ENCODE measurements around the gene DDX42.
A peak's percentile ranks its signal among the peaks of the same experiment; 100 is the strongest.

DDX42 gene

GRCh38 chr17:63822537-63822936, 48.6 kb downstream of the DDX42 start:
- Histone ChIP-seq H3K9ac (ENCODE audit: low read depth, low read length) (no peak overlapping the region), H3K4me2 (ENCODE audit: insufficient read depth, low read length) (no peak overlapping the region), H2AFZ (ENCODE audit: low read depth, low read length) (no peak overlapping the region), H3K79me2 (ENCODE audit: insufficient read depth, low read length) (peaks cover 36% of the 10 kb centered on the region), H3K4me3 (ENCODE audit: low read depth in 1 of 2, low read length in 2 of 2) (no peak overlapping the region), H3K36me3 (ENCODE audit: insufficient read depth, low read length) (peaks cover 81% of the 10 kb centered on the region), H3K9me3 (ENCODE audit: insufficient read depth, low read length, severe bottlenecking) (no peaks in the 10 kb centered on the region), H4K20me1 (ENCODE audit: insufficient read depth, low read length) (peaks cover 33% of the 10 kb centered on the region), H3K4me1 (ENCODE audit: insufficient read depth, low read length) (peaks cover 20% of the 10 kb centered on the region), H3K27ac (ENCODE audit: low read length) (no peak overlapping the region), H3K27me3 (ENCODE audit: insufficient read depth, low read length, poor library complexity) (no peaks in the 10 kb centered on the region)
- TF ChIP-seq, protein P1, sequence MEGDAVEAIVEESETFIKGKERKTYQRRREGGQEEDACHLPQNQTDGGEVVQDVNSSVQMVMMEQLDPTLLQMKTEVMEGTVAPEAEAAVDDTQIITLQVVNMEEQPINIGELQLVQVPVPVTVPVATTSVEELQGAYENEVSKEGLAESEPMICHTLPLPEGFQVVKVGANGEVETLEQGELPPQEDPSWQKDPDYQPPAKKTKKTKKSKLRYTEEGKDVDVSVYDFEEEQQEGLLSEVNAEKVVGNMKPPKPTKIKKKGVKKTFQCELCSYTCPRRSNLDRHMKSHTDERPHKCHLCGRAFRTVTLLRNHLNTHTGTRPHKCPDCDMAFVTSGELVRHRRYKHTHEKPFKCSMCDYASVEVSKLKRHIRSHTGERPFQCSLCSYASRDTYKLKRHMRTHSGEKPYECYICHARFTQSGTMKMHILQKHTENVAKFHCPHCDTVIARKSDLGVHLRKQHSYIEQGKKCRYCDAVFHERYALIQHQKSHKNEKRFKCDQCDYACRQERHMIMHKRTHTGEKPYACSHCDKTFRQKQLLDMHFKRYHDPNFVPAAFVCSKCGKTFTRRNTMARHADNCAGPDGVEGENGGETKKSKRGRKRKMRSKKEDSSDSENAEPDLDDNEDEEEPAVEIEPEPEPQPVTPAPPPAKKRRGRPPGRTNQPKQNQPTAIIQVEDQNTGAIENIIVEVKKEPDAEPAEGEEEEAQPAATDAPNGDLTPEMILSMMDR (IDR thresholded peaks at IDR 0.05; ENCODE audit: borderline replicate concordance, extremely low read depth, low read length, poor library complexity, severe bottlenecking), result no peak
- ATAC-seq (ENCODE audit: insufficient read depth, low read depth) (no peak), DNase-seq (no peak)

- Histone ChIP-seq H3K27me3 (ENCODE audit: insufficient read depth, low read length, poor library complexity) (no peaks in the 10 kb centered on the region), H3K36me3 (ENCODE audit: insufficient read depth, low read length) (peaks cover 73% of the 10 kb centered on the region), H2AFZ (ENCODE audit: low read depth, low read length) (no peak overlapping the region), H3K79me2 (ENCODE audit: insufficient read depth, low read length) (peaks cover 49% of the 10 kb centered on the region), H3K9me3 (ENCODE audit: insufficient read depth, low read length, severe bottlenecking) (no peaks in the 10 kb centered on the region), H3K9ac (ENCODE audit: low read depth, low read length) (no peak overlapping the region), H3K4me3 (ENCODE audit: low read depth in 1 of 2, low read length in 2 of 2) (no peak overlapping the region), H3K4me1 (ENCODE audit: insufficient read depth, low read length) (peaks cover 29% of the 10 kb centered on the region), H3K4me2 (ENCODE audit: insufficient read depth, low read length) (no peak overlapping the region), H3K27ac (ENCODE audit: low read length) (no peak overlapping the region), H4K20me1 (ENCODE audit: insufficient read depth, low read length) (peaks cover 29% of the 10 kb centered on the region)
- ATAC-seq (ENCODE audit: insufficient read depth, low read depth) (no peak), DNase-seq (no peak)
- TF ChIP-seq, protein P1 (IDR thresholded peaks at IDR 0.05; ENCODE audit: borderline replicate concordance, extremely low read depth, low read length, poor library complexity, severe bottlenecking), result no peak
Measured at GRCh38 chr17:63823659-63824331, 49.8 kb downstream of the DDX42 start.

DNA sequence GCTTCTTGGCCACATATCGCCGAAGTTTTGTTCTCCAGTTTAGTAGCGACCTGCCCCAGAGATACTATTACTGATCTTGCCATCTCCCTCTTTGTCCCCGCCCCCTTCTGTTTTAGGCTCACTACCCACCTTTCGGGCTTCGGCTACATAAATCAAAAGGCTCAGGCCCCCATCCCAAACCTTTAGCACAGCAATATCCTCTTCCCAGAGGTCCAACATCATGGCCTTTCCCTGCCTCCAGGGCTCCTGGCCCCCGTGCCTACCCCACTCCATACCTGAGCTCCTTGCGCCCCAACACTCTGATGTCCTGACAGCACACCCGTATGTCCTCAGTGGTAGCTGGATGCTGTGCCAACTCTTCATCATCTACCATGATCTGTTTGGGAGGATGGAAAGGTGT, 50.4 kb downstream of the DDX42 start:
- Histone ChIP-seq H3K36me3 (ENCODE audit: insufficient read depth, low read length) (peaks cover 73% of the 10 kb centered on the region), H3K9me3 (ENCODE audit: insufficient read depth, low read length, severe bottlenecking) (no peaks in the 10 kb centered on the region), H3K4me3 (ENCODE audit: low read depth in 1 of 2, low read length in 2 of 2) (no peak overlapping the region), H3K27ac (ENCODE audit: low read length) (no peak overlapping the region), H3K27me3 (ENCODE audit: insufficient read depth, low read length, poor library complexity) (no peaks in the 10 kb centered on the region), H3K4me2 (ENCODE audit: insufficient read depth, low read length) (0 out of 2 replicates have a peak overlapping the region, but pooled peaks have one; percentile 84), H3K9ac (ENCODE audit: low read depth, low read length) (no peak overlapping the region), H3K79me2 (ENCODE audit: insufficient read depth, low read length) (peaks cover 54% of the 10 kb centered on the region), H2AFZ (ENCODE audit: low read depth, low read length) (no peak overlapping the region), H3K4me1 (ENCODE audit: insufficient read depth, low read length) (peaks cover 34% of the 10 kb centered on the region), H4K20me1 (ENCODE audit: insufficient read depth, low read length) (peaks cover 27% of the 10 kb centered on the region)
- no peak for ATAC-seq (ENCODE audit: insufficient read depth, low read depth)
- TF ChIP-seq EZH2 (IDR thresholded peaks at IDR 0.05; ENCODE audit: borderline replicate concordance, low read depth, low read length, severe bottlenecking), result no peak
- TF ChIP-seq, protein P1 (IDR thresholded peaks at IDR 0.05; ENCODE audit: borderline replicate concordance, extremely low read depth, low read length, poor library complexity, severe bottlenecking), result no peak
- DNase-seq, result no peak

Data from DND-41 (cell line).